Heart right ventricle (tissue), 16 donors: ENCODE data around the gene SLC8A1. TPM values are rescaled to one million over a fixed set of nuclear protein-coding genes. Genes with fewer than 3 reads are reported as not detected.

ENCODE experiments used
- ATAC-seq, 8 donors: fragments of 200-7000 bp; cut with Tn5 transposase; one replicate each; pipeline ENCODE4 v1.9.1; 2020; ENCODE audit warnings: mild to moderate bottlenecking in 8 of 8, moderate library complexity in 8 of 8, moderate number of reproducible peaks in 1 of 8
- DNase-seq, 2 donors: peaks; one replicate each; pipeline ENCODE4 v3.0.0-alpha.2; 2020
- H3K27ac ChIP-seq, 10 donors: fragments of 200-600 bp; sonication (generic) in 2 of 10; one replicate each; pipeline versions ENCODE4 v1.5.0 to v1.8.0; 2020 to 2022; ENCODE audit warnings: mild to moderate bottlenecking in 3 of 10
- H3K27me3 ChIP-seq, 7 donors: fragments of 200-600 bp; one replicate each; pipeline ENCODE4 v1.8.0; 2021 to 2022; ENCODE audit warnings: mild to moderate bottlenecking in 2 of 7
- H3K36me3 ChIP-seq, 9 donors: fragments of 200-600 bp; sonication (generic) in 1 of 9; one replicate each; pipeline versions ENCODE4 v1.5.0 to v1.8.0; 2020 to 2022; ENCODE audit warnings: mild to moderate bottlenecking in 2 of 9
- H3K4me1 ChIP-seq, 9 donors: fragments of 200-600 bp; sonication (generic) in 1 of 9; one replicate each; pipeline versions ENCODE4 v1.5.0 to v1.8.0; 2020 to 2022; ENCODE audit warnings: mild to moderate bottlenecking in 4 of 9
- H3K4me3 ChIP-seq, 10 donors: fragments of 200-600 bp; sonication (generic) in 2 of 10; one replicate each; pipeline versions ENCODE4 v1.5.0 to v1.8.0; 2020 to 2022; ENCODE audit warnings: mild to moderate bottlenecking in 7 of 10, moderate library complexity in 2 of 10
- H3K9me3 ChIP-seq, 11 donors: fragments of 200-600 bp in 10 of 11; sonication (generic) in 2 of 11; one replicate each; pipeline versions ENCODE4 v1.5.0 to v1.8.0; 2013 to 2022; ENCODE audit warnings: mild to moderate bottlenecking in 2 of 11, control low read depth in 1 of 11, moderate library complexity in 1 of 11
- WGBS, 2 donors: extraction: QIAGEN DNeasy Blood & Tissue Kit; methylation state at CpG; one replicate each; pipeline ENCODE4 v1.1.7; 2013; ENCODE audit warnings: inconsistent platforms in 1 of 2; 5-methylcytosine and 5-hydroxymethylcytosine counted together
- intact Hi-C, 10 donors: fragments of 100-400 bp; cut with DNase I; formaldehyde crosslinking; loops; one replicate each; pipeline versions ENCODE4 v1.11.1 to v1.14.2; 2022
- polyA plus RNA-seq, 2 donors: library from polyadenylated mRNA; stranded (reverse); fragments of 200-250 nt; gene quantifications; one replicate each; pipeline ENCODE4 v1.2.3, GENCODE V29; 2013
- total RNA-seq, 10 donors: library from RNA; stranded (reverse); fragmentation: NEBNext Ultra II Directional in 3 of 10; extraction: Animal tissue kit (Norgen Biotek cat#: 25700) in 3 of 10; gene quantifications; one replicate each; pipeline versions ENCODE4 v1.2.1 to v1.2.4, GENCODE V29; 2021 to 2023
- TF ChIP-seq, protein P1 (sequence below), 9 donors: fragments of 200-600 bp; sonication (generic) in 2 of 9; IDR thresholded peaks; one replicate each; pipeline versions ENCODE4 v1.5.0 to v1.8.0; 2021 to 2022; ENCODE audit warnings: antibody characterized with exemption in 9 of 9, mild to moderate bottlenecking in 5 of 9, moderate library complexity in 1 of 9
- donor health status: Arrhythmogenic right ventricular cardiomyopathy.
- donor health status: ischemic (EF 13 %, LVEDD 7.1; RV severe dilation, severe dysfunction).
- donor health status: healthy with polysubstance abuse.
- donor health status: DM: no; HTN: yes; CAD: no.
- donor health status: DM: no; HTN: no; CAD: no.
- donor health status: ischemic (EF 25% LVEDD 6.9; RV normal size, moderate dysfunction).
- donor health status: ischemic (EF 25% LVEDD 5.7; RV mildly dilated, moderate dysfunction).
- donor health status: healthy.
- donor health status: DM: yes; HTN: yes; CAD: no.
- donor health status: Ischemic cardiomyopathy.
- donor health status: ischemic (EF 35%, LVEDD 5.7; RV mildly dilated, moderate dysfunction).
- donor health status: nonischemic (EF 11% LVEDD 7.7; RV severe dilation, severe dysfunction).
- donor health status: DM: yes; HTN: yes; CAD: no.
- donor health status: PGD.
- donor health status: ischemic (EF 29% LVEDD 5.4; RV normal size, mild dysfunction).
- donor health status: nonischemic (EF 23%, LVEDD 6.1; RV moderate dilation, normal function).

Gene SLC8A1
- total and polyA plus RNA-seq, 12 donors = 11.1 to 1,497 (median 1,067) TPM

DNA sequence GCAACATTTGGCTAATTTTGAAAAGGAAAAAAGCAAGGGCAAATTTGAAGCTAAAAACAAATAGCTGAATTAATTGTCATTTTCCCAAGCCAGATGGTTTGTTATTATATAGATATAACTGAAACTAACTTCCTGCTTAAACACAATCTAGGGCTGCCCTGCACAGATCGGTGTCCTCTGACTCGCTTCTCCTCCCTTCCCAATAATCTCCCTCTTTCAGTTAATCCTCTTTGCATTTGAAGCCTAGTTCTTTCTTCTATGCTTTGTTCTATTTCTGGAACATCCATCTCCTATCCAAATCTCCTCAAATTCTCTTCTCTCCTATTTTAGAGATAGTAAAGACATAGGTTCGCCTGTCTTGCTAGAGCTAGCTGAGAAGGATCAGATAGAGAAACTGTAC, 328.1 kb downstream of the SLC8A1 start:
- Histone ChIP-seq H3K9me3 (no peaks in the 10 kb centered on the region), H3K4me3 (no peak overlapping the region), H3K27me3 (no peaks in the 10 kb centered on the region), H3K36me3 (peaks cover 0 to 14% (median 0%) of the 10 kb centered on the region in 9 donors), H3K27ac (peak overlapping the region in 2 of 10 donors; percentile 9 to 37), H3K4me1 (peaks cover 0 to 68% (median 38%) of the 10 kb centered on the region in 9 donors)
- no peak for ATAC-seq
- intact Hi-C loops = no loop called here
- 56 to 66% methylated on average over 3 of the region's 3 CpGs for WGBS, 2 donors
- TF ChIP-seq, protein P1, sequence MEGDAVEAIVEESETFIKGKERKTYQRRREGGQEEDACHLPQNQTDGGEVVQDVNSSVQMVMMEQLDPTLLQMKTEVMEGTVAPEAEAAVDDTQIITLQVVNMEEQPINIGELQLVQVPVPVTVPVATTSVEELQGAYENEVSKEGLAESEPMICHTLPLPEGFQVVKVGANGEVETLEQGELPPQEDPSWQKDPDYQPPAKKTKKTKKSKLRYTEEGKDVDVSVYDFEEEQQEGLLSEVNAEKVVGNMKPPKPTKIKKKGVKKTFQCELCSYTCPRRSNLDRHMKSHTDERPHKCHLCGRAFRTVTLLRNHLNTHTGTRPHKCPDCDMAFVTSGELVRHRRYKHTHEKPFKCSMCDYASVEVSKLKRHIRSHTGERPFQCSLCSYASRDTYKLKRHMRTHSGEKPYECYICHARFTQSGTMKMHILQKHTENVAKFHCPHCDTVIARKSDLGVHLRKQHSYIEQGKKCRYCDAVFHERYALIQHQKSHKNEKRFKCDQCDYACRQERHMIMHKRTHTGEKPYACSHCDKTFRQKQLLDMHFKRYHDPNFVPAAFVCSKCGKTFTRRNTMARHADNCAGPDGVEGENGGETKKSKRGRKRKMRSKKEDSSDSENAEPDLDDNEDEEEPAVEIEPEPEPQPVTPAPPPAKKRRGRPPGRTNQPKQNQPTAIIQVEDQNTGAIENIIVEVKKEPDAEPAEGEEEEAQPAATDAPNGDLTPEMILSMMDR (IDR thresholded peaks at IDR 0.05) = no peak
- DNase-seq = no peak

DNA sequence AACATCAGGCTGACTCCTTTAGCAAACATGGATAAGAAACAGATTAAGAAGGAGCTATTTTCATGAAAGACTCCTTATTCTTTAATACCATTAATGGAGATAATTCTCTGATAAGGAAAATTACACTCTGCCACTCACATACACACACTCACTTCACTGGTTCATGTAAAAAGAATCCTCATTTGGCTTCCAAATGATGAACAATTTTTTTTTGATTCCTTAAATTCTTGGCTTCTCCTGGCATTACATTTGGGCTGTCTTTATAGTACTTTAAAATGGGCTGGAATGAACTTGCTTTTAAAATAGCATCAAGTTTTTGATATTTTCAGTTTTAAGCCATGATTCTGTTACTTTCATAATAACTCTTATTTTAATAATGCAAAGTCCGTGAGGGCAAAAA, 328.6 kb downstream of the SLC8A1 start:
- ATAC-seq = no peak

DNA sequence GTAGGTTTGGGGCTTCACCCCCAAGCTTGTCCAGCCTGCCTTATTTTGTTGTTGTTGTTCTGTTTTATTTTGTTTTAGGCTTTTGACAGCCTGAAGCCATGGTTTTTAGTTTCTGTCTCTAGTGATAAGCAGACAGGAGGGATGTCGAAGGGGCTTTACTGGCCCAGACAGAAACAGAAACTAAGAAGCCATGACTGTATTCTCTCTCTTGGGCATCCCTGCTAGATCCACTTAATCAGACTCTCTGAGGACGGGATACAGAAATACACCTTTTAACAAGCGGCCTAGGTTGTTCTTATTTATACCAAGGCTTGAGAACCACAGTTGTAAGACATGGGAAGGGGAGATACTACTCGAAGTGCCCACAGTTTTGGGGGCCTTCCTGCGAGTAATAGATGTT, 330.9 kb downstream of the SLC8A1 start:
- no peak overlapping the region for H3K4me3 ChIP-seq
- H3K27me3 ChIP-seq = no peaks in the 10 kb centered on the region
- WGBS, 2 donors = 74 to 83% methylated on average over 5 of the region's 5 CpGs
- H3K27ac ChIP-seq = peak overlapping the region in 1 of 10 donors; percentile 9
- ATAC-seq (no peak), DNase-seq (no peak)
- no peaks in the 10 kb centered on the region for H3K9me3 ChIP-seq
- H3K4me1 ChIP-seq = peaks cover 0 to 42% (median 17%) of the 10 kb centered on the region in 9 donors
- TF ChIP-seq, protein P1 (IDR thresholded peaks at IDR 0.05) = no peak
- intact Hi-C loops = no loop called here
- peaks cover 0 to 13% (median 0%) of the 10 kb centered on the region in 9 donors for H3K36me3 ChIP-seq

More for the DNA sequence above, 328.6 kb downstream of the SLC8A1 start:
- TF ChIP-seq, protein P1 (IDR thresholded peaks at IDR 0.05) = no peak
- Histone ChIP-seq H3K36me3 (peaks cover 0 to 14% (median 0%) of the 10 kb centered on the region in 9 donors), H3K9me3 (no peaks in the 10 kb centered on the region), H3K27ac (peak overlapping the region in 3 of 10 donors; percentile 9 to 37 (median 22)), H3K4me1 (peaks cover 0 to 64% (median 35%) of the 10 kb centered on the region in 9 donors), H3K4me3 (no peak overlapping the region), H3K27me3 (no peaks in the 10 kb centered on the region)
- 61 to 85% methylated on average over 1 of the region's 1 CpG for WGBS, 2 donors
- no peak for DNase-seq
- intact Hi-C loops = no loop called here

DNA sequence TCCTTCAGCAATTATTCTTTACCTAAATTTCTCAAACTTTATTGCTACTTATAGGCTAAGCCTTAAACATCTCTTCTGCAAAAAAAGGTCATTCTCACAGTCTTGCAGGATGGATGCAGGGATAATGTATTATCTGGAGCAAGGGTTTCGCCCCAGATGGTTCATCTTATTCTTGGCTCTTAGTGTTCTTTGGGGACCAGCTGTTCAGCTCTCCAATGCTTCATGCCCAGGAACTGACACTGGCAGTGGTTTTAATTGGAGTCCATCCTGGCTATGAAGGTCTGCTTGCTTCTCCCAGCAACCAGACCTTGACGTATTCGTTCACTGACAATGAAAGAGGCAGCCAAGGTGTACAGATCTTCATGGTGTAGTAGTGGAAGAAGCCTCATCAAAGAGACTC, 331.9 kb downstream of the SLC8A1 start:
- Histone ChIP-seq H3K4me1 (peaks cover 0 to 33% (median 17%) of the 10 kb centered on the region in 9 donors), H3K27me3 (no peaks in the 10 kb centered on the region), H3K36me3 (peaks cover 0 to 15% (median 0%) of the 10 kb centered on the region in 9 donors), H3K27ac (no peak overlapping the region), H3K4me3 (no peak overlapping the region), H3K9me3 (no peaks in the 10 kb centered on the region)
- WGBS, 2 donors = 68% methylated on average over 3 of the region's 3 CpGs
- intact Hi-C loops = no loop called here
- no peak for ATAC-seq
- DNase-seq = no peak
- TF ChIP-seq, protein P1 (IDR thresholded peaks at IDR 0.05) = no peak
